Activated CD8-positive, alpha-beta T cell treated with anti-CD3 and anti-CD28 coated beads for 36 hours (primary cell): ENCODE data around the gene MAP2K5. TPM values are rescaled to one million over a fixed set of nuclear protein-coding genes. Genes with fewer than 3 reads are reported as not detected.

ENCODE experiments used
- ATAC-seq: fragments of 200-7000 bp; cut with Tn5 transposase; one replicate; pipeline ENCODE4 v1.10.0; 2021; ENCODE audit warnings: mild to moderate bottlenecking, moderate library complexity
- CTCF ChIA-PET: fragments of 350-600 bp; sonication (Branson Sonifier 250); formaldehyde crosslinking; loops from one replicate; lab custom pipeline; 2021; ENCODE audit warnings: antibody characterized with exemption; lab: Charles Lee
- POLR2A ChIA-PET: fragments of 350-600 bp; sonication (Branson Sonifier 250); formaldehyde crosslinking; loops from one replicate; lab custom pipeline; 2021; ENCODE audit warnings: antibody characterized with exemption; lab: Charles Lee
- DNase-seq: peaks from one replicate; pipeline ENCODE4 v3.0.0-alpha.2; 2020
- H3K27ac Mint-ChIP-seq: one replicate; pipeline ENCODE4 v1.8.0; 2021; ENCODE audit warnings: mild to moderate bottlenecking, mixed read lengths
- H3K27me3 Mint-ChIP-seq: one replicate; pipeline ENCODE4 v1.8.0; 2021; ENCODE audit warnings: mixed read lengths
- H3K36me3 Mint-ChIP-seq: one replicate; pipeline ENCODE4 v1.8.0; 2021; ENCODE audit warnings: low read depth, mixed read lengths
- H3K4me1 Mint-ChIP-seq: one replicate; pipeline ENCODE4 v1.8.0; 2021; ENCODE audit warnings: low read depth, mixed read lengths
- H3K4me3 Mint-ChIP-seq: one replicate; pipeline ENCODE4 v1.8.0; 2021; ENCODE audit warnings: mild to moderate bottlenecking, moderate library complexity, mixed read lengths
- H3K9me3 Mint-ChIP-seq: one replicate; pipeline ENCODE4 v1.8.0; 2021; ENCODE audit warnings: mixed read lengths
- intact Hi-C: fragments of 100-400 bp; cut with micrococcal nuclease; formaldehyde crosslinking; loops from one replicate; pipeline ENCODE4 v1.10.0; 2022
- total RNA-seq, 2 experiments: library from RNA; stranded (reverse); gene quantifications; one replicate each; pipeline ENCODE4 v1.2.3, GENCODE V29; 2021
- TF ChIP-seq, protein P1 (sequence below): fragments of 200-600 bp; IDR thresholded peaks from one replicate; pipeline ENCODE4 v1.8.0; 2022; ENCODE audit warnings: antibody characterized with exemption, mild to moderate bottlenecking

MAP2K5 gene
- total RNA-seq, 2 experiments from 2014 or later = 19.0 to 21.1 TPM

DNA sequence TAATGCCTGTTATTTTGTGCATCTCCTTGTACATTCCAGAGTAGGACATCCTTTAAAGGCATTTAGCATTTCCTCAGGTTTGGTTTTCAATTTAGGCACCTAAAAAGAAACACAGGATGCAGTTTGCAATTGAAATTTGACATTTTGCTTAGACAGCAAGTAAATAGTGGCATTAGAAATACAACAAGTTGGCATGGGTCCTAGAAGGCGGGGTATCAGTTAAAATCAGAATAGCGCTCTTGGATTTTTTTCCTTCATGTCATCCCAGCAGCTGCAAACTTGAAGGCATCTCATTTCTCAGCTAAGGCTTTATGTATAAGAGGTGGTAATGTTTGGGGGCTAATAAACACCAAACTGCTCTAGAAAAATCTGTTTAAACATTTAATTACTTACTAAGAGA, 235.3 kb downstream of the MAP2K5 start:
- no peak for DNase-seq
- no peak for ATAC-seq
- TF ChIP-seq, protein P1, sequence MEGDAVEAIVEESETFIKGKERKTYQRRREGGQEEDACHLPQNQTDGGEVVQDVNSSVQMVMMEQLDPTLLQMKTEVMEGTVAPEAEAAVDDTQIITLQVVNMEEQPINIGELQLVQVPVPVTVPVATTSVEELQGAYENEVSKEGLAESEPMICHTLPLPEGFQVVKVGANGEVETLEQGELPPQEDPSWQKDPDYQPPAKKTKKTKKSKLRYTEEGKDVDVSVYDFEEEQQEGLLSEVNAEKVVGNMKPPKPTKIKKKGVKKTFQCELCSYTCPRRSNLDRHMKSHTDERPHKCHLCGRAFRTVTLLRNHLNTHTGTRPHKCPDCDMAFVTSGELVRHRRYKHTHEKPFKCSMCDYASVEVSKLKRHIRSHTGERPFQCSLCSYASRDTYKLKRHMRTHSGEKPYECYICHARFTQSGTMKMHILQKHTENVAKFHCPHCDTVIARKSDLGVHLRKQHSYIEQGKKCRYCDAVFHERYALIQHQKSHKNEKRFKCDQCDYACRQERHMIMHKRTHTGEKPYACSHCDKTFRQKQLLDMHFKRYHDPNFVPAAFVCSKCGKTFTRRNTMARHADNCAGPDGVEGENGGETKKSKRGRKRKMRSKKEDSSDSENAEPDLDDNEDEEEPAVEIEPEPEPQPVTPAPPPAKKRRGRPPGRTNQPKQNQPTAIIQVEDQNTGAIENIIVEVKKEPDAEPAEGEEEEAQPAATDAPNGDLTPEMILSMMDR = no peak
- POLR2A ChIA-PET = interaction anchor here (1.0 to 2.1 kb wide), 2 partner anchors 10 to 15 kb away, joined by 3 to 6 read pairs; no protein-coding TSS in a partner anchor
- Mint-ChIP-seq H3K36me3 (no peaks in the 10 kb centered on the region), H3K27ac (no peak overlapping the region), H3K27me3 (no peaks in the 10 kb centered on the region), H3K4me1 (peaks cover 7% of the 10 kb centered on the region), H3K9me3 (no peaks in the 10 kb centered on the region), H3K4me3 (no peak overlapping the region)
- CTCF ChIA-PET = interaction anchor here (1.4 kb wide), 1 partner anchor 16 kb away, joined by 3 read pairs; no protein-coding TSS in a partner anchor
- intact Hi-C loops = no loop called here

DNA sequence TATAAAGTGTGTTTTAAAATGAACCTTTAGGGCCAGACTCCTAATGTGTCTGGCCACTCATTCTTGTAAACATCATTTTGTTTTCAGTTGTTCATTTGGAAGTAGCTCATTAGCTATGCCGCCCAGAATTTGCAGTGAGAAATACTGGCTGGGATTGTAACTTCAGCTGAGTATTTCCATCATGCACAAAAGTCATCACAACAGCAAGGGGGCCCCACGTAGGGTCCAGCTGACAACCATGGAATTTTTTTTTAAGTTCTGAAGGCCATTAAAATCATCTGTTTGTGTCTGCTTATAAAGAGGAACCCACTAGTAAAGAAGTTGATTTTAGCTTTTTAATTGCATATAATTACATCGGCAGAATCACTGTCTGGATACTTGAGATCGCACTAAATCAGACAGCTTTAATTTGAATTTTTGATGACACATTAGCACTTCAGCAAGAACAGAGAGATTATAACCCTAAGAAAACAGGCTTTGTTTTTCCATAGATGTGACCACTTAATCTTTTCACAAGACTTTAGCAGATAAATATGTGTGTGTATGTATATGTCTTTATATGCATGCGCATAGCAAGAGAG, 236.6 kb downstream of the MAP2K5 start:
- ATAC-seq (no peak), DNase-seq (no peak)
- Mint-ChIP-seq H3K4me1 (peaks cover 19% of the 10 kb centered on the region), H3K4me3 (no peak overlapping the region), H3K27ac (no peak overlapping the region), H3K27me3 (no peaks in the 10 kb centered on the region), H3K9me3 (no peaks in the 10 kb centered on the region), H3K36me3 (peaks cover 3% of the 10 kb centered on the region)
- TF ChIP-seq, protein P1 = no peak
- ChIA-PET CTCF (interaction anchor here (1.2 to 1.4 kb wide), 2 partner anchors 14 to 57 kb away, joined by 3 read pairs; no protein-coding TSS in a partner anchor), POLR2A (interaction anchor here (0.5 to 2.1 kb wide), 3 partner anchors 16 to 392 kb away, joined by 3 to 6 read pairs (median 3); no protein-coding TSS in a partner anchor)
- intact Hi-C loops = no loop called here

DNA sequence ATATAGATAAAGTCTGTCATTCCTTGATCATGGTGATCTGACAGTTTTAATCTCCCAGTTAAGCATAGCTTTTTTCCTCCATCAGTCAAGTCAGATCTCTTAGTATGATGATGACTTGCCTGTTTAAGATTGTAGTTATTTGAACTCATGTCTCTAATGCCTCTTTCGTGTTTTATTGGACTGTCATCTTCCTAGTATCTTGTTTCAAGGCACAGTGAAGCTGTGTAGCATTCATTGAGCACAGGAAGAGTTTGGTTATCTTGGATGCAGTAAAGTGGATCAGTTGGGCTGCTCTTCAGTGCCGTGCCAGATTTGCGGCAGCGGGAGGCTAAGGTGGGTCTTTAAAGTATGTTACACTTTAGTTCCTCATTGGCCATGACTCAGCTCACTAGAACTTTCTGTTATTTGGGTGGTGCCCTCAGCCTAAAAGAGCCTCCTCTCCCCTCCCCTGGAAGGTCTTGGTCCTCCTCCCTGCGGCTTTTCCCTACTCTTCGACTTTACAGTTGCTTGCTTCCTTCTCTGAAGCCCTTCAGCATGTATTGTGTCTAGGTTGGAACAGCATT, 237.1 kb downstream of the MAP2K5 start:
- TF ChIP-seq, protein P1 = no peak
- peaks cover 25% of the 10 kb centered on the region for H3K4me1 Mint-ChIP-seq
- no peaks in the 10 kb centered on the region for H3K27me3 Mint-ChIP-seq
- ATAC-seq = no peak
- intact Hi-C loops = no loop called here
- POLR2A ChIA-PET = interaction anchor here (0.7 to 2.1 kb wide), 2 partner anchors 16 to 393 kb away, joined by 3 to 6 read pairs; no protein-coding TSS in a partner anchor
- H3K4me3 Mint-ChIP-seq = no peak overlapping the region
- no peak overlapping the region for H3K27ac Mint-ChIP-seq
- H3K36me3 Mint-ChIP-seq = peaks cover 5% of the 10 kb centered on the region
- CTCF ChIA-PET = interaction anchor here (1.2 kb wide), 1 partner anchor 56 kb away, joined by 3 read pairs; no protein-coding TSS in a partner anchor
- no peaks in the 10 kb centered on the region for H3K9me3 Mint-ChIP-seq
- DNase-seq = no peak

DNA sequence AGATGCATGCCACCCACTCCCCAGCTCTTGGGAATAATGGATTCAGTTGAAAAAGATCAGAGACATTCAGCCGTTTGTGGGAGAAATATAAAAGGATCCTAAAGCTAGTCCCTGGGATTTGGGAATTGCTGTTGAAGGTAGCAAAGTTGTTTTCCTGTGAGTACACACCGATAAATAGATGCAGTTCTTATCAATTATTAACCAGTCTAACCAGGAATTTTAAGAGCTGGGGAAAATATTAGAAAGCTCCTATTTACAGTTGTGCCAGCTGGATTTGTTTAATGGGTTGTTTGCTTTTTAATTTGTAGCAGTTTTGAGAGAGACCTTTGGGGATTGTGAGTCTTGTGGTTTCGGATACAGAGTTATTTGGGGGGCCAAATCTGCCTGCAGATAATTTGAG, 238.6 kb downstream of the MAP2K5 start:
- no peak overlapping the region for H3K27ac Mint-ChIP-seq

More for the DNA sequence above, 238.6 kb downstream of the MAP2K5 start:
- H3K4me3 Mint-ChIP-seq = no peak overlapping the region
- peaks cover 6% of the 10 kb centered on the region for H3K36me3 Mint-ChIP-seq
- no peaks in the 10 kb centered on the region for H3K27me3 Mint-ChIP-seq
- TF ChIP-seq, protein P1 = no peak
- peaks cover 30% of the 10 kb centered on the region for H3K4me1 Mint-ChIP-seq
- ATAC-seq (no peak), DNase-seq (no peak)
- H3K9me3 Mint-ChIP-seq = no peaks in the 10 kb centered on the region
- ChIA-PET CTCF (interaction anchor here (0.9 to 1.2 kb wide), 2 partner anchors 54 to 55 kb away, joined by 3 read pairs; no protein-coding TSS in a partner anchor), POLR2A (no interaction called here)
- intact Hi-C loops = no loop called here
